Dedifferentiated amniotic fluid mesenchymal stem cell (primary cell): ENCODE measurements around the gene HDAC7.
"Not testable (repeated sequence)": the region's sequence is repeated elsewhere in the genome, so short reads cannot be mapped to it uniquely, and the experiment has no call there.

Source experiments
- DNase-seq: peaks from one replicate; pipeline ENCODE4 v3.0.0-alpha.2; 2016; ENCODE audit errors: extremely low spot score

The HDAC7 gene

GRCh38 chr12:47812797-47813510 lies 6.7 kb downstream of the HDAC7 start:
- peak; percentile 80 for DNase-seq

GRCh38 chr12:47811581-47812484 lies 7.9 kb downstream of the HDAC7 start:
- DNase-seq = peak; percentile 67

- no peak for DNase-seq
Measured at GRCh38 chr12:47811072-47811396, 8.7 kb downstream of the HDAC7 start.

DNA sequence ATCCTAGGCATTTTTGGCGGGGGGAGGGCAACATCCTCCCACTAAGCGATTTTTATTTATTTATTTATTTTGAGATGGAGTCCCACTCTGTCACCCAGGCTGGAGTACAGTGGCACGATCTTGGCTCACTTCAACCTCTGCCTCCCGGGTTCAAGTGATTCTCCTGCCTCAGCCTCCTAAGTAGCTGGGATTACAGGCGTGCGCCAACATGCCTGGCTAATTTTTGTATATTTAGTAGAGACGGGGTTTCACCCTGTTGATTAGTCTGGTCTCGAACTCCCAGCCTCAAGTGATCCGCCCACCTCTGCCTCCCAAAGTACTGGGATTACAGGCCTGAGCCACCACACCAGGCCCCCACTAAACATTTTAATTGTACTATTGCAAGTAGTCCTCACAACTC lies 10.2 kb downstream of the HDAC7 start:
- not testable (repeated sequence) for DNase-seq

GRCh38 chr12:47808574-47809365 lies 10.9 kb downstream of the HDAC7 start:
- DNase-seq = no peak

GRCh38 chr12:47808050-47808449 lies 11.7 kb downstream of the HDAC7 start:
- no peak for DNase-seq

- no peak for DNase-seq
Measured at GRCh38 chr12:47807338-47807737, 12.4 kb downstream of the HDAC7 start.

DNA sequence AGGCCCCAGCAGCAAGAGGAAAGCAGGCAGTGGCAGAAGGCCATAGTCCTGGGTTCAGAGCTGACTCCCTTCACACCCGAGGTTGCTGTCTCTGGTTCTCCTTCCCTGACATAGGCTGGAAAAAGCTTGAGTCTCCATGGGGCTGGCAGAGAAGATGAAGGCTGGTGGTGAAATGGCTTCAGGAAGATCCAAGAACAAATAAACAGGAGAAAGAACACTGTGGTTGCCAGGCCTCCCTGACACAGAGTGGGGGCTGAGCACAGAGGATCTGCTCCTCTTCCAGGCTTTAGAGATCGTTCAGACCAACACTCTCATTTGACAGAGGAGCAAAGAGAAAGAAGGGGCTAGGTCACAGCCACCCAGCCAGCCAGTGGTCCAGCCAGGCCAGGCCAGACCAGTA lies 14.3 kb downstream of the HDAC7 start:
- no peak for DNase-seq

- DNase-seq = no peak
Measured at GRCh38 chr12:47804171-47804570, 15.5 kb downstream of the HDAC7 start.

DNA sequence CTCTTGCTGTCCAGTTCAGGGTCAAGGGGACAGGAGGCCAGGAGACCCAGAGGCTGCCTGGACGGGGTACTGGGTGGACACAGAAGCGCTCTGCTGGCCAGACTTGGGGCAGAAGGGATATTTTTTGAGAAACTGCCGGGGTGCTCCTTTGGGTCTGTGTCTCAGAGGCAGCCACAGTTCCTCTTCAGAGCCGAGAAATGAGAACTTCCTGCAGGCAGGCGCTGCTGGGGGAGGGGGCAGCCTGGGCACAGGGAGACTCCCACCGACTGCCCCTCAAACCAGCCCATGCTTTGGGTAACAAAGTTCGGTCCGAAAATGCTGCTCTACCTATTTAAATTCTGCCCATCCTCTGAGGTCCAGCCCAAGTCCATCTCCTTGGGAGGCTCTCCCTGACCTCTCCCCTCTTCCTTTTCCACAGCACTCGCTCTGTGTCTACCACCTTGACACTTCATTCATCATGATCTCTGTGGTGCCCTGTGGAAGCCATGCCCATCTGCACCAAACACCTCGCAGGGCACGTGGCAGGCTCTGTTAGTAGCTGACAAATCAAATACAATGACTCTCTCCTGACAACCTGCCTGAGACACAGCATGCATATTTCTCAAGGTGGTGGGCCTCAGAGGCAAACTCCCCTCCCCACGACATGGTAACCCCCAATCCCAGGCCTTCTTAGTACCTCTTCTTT lies 16.4 kb downstream of the HDAC7 start:
- DNase-seq = no peak

- no peak for DNase-seq
Measured at GRCh38 chr12:47802312-47802711, 17.4 kb downstream of the HDAC7 start.

GRCh38 chr12:47801904-47802246 lies 17.8 kb downstream of the HDAC7 start:
- DNase-seq = no peak

- no peak for DNase-seq
Measured at GRCh38 chr12:47801170-47801903, 18.4 kb downstream of the HDAC7 start.

- DNase-seq = no peak
Measured at GRCh38 chr12:47800582-47800981, 19.1 kb downstream of the HDAC7 start.

- DNase-seq = no peak
Measured at GRCh38 chr12:47799357-47799955, 20.2 kb downstream of the HDAC7 start.

DNA sequence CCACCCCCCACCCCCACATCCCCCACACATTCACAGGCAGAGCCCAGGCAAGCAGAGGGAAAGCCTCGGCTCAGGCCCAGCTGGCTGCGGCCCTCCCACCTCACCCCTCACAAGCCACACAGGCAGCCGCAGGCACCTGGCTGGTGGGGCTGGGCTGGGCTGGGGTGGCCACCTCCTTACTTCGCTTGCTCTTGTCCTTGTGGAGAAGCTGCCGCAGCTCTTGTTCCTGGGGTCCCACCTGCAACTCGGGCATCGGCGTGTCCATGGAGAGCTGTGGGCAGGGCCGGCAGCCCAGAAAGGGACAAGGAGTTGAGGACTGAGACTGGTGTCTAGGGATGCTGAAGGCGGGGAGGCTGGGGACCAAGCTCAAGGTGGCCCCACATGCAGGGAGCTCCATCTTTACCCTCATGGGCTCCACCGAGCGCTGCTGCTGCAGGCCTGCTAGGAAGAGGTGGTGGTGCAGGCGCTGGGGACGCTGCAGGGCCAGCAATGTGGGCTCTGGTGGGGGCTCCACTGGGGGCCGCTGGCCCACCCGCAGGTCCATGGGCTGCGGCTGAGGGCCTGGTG lies 21.2 kb downstream of the HDAC7 start:
- no peak for DNase-seq

GRCh38 chr12:47797441-47797840 lies 22.3 kb downstream of the HDAC7 start:
- DNase-seq = no peak

GRCh38 chr12:47795814-47796411 lies 23.8 kb downstream of the HDAC7 start:
- DNase-seq = no peak

GRCh38 chr12:47795121-47795813 lies 24.4 kb downstream of the HDAC7 start:
- no peak for DNase-seq
